ENCODE data around the gene AZI2. TPM values are rescaled to one million over a fixed set of nuclear protein-coding genes. Genes with fewer than 3 reads are reported as not detected.

The AZI2 gene
- total and polyA plus RNA-seq, 4 donors: 17.1 to 30.4 (median 22.2) TPM

DNA sequence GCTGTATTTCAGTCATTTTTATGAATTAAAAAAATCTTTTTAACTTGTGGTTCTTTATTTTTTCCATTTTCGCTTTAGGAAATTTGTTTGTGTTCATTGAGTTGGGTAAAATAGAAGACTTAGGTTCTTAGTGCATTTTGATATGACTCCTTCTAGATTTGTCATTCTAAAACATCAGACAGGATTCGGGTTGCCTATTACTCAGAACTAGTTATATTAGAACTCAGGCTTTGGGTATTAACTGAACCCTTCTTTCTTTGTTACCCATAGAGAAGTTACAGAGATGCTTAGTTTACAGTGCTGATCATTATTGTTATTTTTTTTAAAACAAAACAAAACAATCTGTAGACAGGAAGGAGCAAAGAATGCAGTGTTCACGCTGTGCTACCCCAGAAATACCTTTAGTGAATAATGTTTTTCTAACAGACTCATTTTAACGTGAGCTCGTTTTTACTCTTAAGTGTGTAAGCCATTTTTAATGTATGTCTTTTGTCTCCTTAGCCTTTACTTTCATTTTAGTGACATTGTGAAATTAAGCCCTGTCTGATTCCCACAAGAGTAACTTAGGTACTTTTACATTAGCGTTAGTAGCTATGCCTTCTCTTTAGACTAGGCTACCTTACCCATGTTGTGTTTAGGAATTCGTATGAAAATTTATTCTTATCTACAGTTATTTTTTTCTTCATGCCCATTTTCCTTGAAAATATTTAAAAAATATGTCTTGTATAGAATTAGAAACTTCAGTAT, 53.8 kb downstream of the AZI2 start:
- Histone ChIP-seq H3K36me3 (ENCODE audit: control insufficient read depth in 4 of 4, insufficient read depth in 3 of 4, low read depth in 1 of 4, low read length in 3 of 4) (no peaks in the 10 kb centered on the region), H3K27ac (ENCODE audit: low read depth in 1 of 2, low read length in 2 of 2) (no peak overlapping the region), H3K4me3 (ENCODE audit: low read depth in 1 of 3, low read length in 3 of 3) (peak overlapping the region in 1 of 3 donors; percentile 3), H3K9me3 (ENCODE audit: control insufficient read depth in 4 of 4, low read length in 3 of 4) (no peaks in the 10 kb centered on the region), H3K4me1 (ENCODE audit: control insufficient read depth in 4 of 4, insufficient read depth in 4 of 4, low read length in 3 of 4) (no peaks in the 10 kb centered on the region), H3K27me3 (ENCODE audit: control insufficient read depth in 4 of 4, insufficient read depth in 4 of 4, low read length in 3 of 4) (no peaks in the 10 kb centered on the region), H3K9ac (ENCODE audit: low read depth in 1 of 2, low read length in 2 of 2) (peak overlapping the region in 1 of 2 donors; percentile 5)
- DNase-seq (ENCODE audit: low spot score): no peak
- TF ChIP-seq TAF1 (conservative IDR thresholded peaks at IDR 0.05): no peak
- TF ChIP-seq, protein P1, sequence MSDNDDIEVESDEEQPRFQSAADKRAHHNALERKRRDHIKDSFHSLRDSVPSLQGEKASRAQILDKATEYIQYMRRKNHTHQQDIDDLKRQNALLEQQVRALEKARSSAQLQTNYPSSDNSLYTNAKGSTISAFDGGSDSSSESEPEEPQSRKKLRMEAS (IDR thresholded peaks at IDR 0.05): no peak
- TF ChIP-seq, protein P2, sequence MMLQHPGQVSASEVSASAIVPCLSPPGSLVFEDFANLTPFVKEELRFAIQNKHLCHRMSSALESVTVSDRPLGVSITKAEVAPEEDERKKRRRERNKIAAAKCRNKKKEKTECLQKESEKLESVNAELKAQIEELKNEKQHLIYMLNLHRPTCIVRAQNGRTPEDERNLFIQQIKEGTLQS (IDR thresholded peaks at IDR 0.05): no peak
- TF ChIP-seq FOXA1 (IDR thresholded peaks at IDR 0.05): no peak
- no peak for TF ChIP-seq HNF4A (conservative IDR thresholded peaks at IDR 0.05)
- TF ChIP-seq, protein P3, sequence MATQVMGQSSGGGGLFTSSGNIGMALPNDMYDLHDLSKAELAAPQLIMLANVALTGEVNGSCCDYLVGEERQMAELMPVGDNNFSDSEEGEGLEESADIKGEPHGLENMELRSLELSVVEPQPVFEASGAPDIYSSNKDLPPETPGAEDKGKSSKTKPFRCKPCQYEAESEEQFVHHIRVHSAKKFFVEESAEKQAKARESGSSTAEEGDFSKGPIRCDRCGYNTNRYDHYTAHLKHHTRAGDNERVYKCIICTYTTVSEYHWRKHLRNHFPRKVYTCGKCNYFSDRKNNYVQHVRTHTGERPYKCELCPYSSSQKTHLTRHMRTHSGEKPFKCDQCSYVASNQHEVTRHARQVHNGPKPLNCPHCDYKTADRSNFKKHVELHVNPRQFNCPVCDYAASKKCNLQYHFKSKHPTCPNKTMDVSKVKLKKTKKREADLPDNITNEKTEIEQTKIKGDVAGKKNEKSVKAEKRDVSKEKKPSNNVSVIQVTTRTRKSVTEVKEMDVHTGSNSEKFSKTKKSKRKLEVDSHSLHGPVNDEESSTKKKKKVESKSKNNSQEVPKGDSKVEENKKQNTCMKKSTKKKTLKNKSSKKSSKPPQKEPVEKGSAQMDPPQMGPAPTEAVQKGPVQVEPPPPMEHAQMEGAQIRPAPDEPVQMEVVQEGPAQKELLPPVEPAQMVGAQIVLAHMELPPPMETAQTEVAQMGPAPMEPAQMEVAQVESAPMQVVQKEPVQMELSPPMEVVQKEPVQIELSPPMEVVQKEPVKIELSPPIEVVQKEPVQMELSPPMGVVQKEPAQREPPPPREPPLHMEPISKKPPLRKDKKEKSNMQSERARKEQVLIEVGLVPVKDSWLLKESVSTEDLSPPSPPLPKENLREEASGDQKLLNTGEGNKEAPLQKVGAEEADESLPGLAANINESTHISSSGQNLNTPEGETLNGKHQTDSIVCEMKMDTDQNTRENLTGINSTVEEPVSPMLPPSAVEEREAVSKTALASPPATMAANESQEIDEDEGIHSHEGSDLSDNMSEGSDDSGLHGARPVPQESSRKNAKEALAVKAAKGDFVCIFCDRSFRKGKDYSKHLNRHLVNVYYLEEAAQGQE (IDR thresholded peaks at IDR 0.05): no peak
- no peak for TF ChIP-seq GABPA (IDR thresholded peaks at IDR 0.05 in 1 of 2, conservative IDR thresholded peaks at IDR 0.05 in 1 of 2)
- no peak for TF ChIP-seq FOXA2 (IDR thresholded peaks at IDR 0.05)
- TF ChIP-seq EGR1 (IDR thresholded peaks at IDR 0.05; ENCODE audit: low read depth in 2 of 2): no peak
- TF ChIP-seq RXRA (IDR thresholded peaks at IDR 0.05): no peak
- TF ChIP-seq SP1 (IDR thresholded peaks at IDR 0.05): no peak
- TF ChIP-seq, protein P4, sequence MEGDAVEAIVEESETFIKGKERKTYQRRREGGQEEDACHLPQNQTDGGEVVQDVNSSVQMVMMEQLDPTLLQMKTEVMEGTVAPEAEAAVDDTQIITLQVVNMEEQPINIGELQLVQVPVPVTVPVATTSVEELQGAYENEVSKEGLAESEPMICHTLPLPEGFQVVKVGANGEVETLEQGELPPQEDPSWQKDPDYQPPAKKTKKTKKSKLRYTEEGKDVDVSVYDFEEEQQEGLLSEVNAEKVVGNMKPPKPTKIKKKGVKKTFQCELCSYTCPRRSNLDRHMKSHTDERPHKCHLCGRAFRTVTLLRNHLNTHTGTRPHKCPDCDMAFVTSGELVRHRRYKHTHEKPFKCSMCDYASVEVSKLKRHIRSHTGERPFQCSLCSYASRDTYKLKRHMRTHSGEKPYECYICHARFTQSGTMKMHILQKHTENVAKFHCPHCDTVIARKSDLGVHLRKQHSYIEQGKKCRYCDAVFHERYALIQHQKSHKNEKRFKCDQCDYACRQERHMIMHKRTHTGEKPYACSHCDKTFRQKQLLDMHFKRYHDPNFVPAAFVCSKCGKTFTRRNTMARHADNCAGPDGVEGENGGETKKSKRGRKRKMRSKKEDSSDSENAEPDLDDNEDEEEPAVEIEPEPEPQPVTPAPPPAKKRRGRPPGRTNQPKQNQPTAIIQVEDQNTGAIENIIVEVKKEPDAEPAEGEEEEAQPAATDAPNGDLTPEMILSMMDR (IDR thresholded peaks at IDR 0.05; ENCODE audit: low read depth, low read length, missing input control): no peak
- no peak for TF ChIP-seq NR2F2 (IDR thresholded peaks at IDR 0.05)
- no peak for TF ChIP-seq RAD21 (IDR thresholded peaks at IDR 0.05)
- 88% methylated on average over 7 of the region's 7 CpGs for WGBS

DNA sequence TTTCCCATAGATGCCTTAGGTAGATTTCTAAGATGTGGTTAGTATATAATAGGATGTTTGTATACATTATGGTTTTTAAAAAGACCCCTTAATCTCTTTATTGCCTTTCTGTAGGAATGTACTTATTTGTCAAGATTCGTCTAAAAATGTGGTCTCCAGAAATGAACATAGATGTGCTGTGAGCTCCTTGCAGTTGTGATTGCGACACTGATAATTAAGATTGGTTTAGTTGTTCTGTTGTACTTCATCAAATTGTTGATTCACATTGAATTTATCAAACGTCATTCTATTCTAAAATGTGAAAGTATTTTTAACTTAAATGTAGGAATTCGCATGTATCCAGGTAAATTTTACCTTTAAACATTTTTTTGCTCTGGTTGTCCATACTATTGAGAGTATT, 56.0 kb downstream of the AZI2 start:
- Histone ChIP-seq H3K27me3 (ENCODE audit: control insufficient read depth in 4 of 4, insufficient read depth in 4 of 4, low read length in 3 of 4) (no peaks in the 10 kb centered on the region), H3K9me3 (ENCODE audit: control insufficient read depth in 4 of 4, low read length in 3 of 4) (no peaks in the 10 kb centered on the region), H3K36me3 (ENCODE audit: control insufficient read depth in 4 of 4, insufficient read depth in 3 of 4, low read depth in 1 of 4, low read length in 3 of 4) (no peaks in the 10 kb centered on the region), H3K4me3 (ENCODE audit: low read depth in 1 of 3, low read length in 3 of 3) (no peak overlapping the region), H3K9ac (ENCODE audit: low read depth in 1 of 2, low read length in 2 of 2) (no peak overlapping the region), H3K4me1 (ENCODE audit: control insufficient read depth in 4 of 4, insufficient read depth in 4 of 4, low read length in 3 of 4) (no peaks in the 10 kb centered on the region), H3K27ac (ENCODE audit: low read depth in 1 of 2, low read length in 2 of 2) (no peak overlapping the region)
- 92% methylated on average over 4 of the region's 4 CpGs for WGBS
- DNase-seq (ENCODE audit: low spot score): no peak
- TF ChIP-seq RAD21 (IDR thresholded peaks at IDR 0.05) (no peak), NR2F2 (IDR thresholded peaks at IDR 0.05) (no peak), HNF4A (conservative IDR thresholded peaks at IDR 0.05) (no peak), YY1 (IDR thresholded peaks at IDR 0.05) (no peak), FOXA2 (IDR thresholded peaks at IDR 0.05) (no peak), RXRA (IDR thresholded peaks at IDR 0.05) (no peak), FOXA1 (IDR thresholded peaks at IDR 0.05) (no peak), EGR1 (IDR thresholded peaks at IDR 0.05; ENCODE audit: low read depth in 2 of 2) (no peak), SP1 (IDR thresholded peaks at IDR 0.05) (no peak), HNF4G (IDR thresholded peaks at IDR 0.05) (no peak), JUND (IDR thresholded peaks at IDR 0.05) (no peak)
- TF ChIP-seq, protein P2 (IDR thresholded peaks at IDR 0.05): no peak
- TF ChIP-seq, protein P1 (IDR thresholded peaks at IDR 0.05): no peak
- TF ChIP-seq, protein P5, sequence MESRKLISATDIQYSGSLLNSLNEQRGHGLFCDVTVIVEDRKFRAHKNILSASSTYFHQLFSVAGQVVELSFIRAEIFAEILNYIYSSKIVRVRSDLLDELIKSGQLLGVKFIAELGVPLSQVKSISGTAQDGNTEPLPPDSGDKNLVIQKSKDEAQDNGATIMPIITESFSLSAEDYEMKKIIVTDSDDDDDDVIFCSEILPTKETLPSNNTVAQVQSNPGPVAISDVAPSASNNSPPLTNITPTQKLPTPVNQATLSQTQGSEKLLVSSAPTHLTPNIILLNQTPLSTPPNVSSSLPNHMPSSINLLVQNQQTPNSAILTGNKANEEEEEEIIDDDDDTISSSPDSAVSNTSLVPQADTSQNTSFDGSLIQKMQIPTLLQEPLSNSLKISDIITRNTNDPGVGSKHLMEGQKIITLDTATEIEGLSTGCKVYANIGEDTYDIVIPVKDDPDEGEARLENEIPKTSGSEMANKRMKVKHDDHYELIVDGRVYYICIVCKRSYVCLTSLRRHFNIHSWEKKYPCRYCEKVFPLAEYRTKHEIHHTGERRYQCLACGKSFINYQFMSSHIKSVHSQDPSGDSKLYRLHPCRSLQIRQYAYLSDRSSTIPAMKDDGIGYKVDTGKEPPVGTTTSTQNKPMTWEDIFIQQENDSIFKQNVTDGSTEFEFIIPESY (IDR thresholded peaks at IDR 0.05): no peak
- TF ChIP-seq, protein P4 (IDR thresholded peaks at IDR 0.05; ENCODE audit: low read depth, low read length, missing input control): no peak
